Measurements from ENCODE around the gene AXIN1. TPM values are rescaled to one million over a fixed set of nuclear protein-coding genes. Genes with fewer than 3 reads are reported as not detected.

The AXIN1 gene
- total and polyA plus RNA-seq, 8 donors, result 11.7 to 69.2 (median 17.4) TPM

- no peak for DNase-seq
- WGBS, 5 donors, result 76 to 82% (median 76%) methylated on average over 14 of the region's 14 CpGs
- H3K36me3 ChIP-seq, result peaks cover 30 to 75% (median 55%) of the 10 kb centered on the region in 4 donors
Measured at GRCh38 chr16:314795-315299, 37.7 kb downstream of the AXIN1 start.

GRCh38 chr16:314351-314750, 38.2 kb downstream of the AXIN1 start:
- H3K36me3 ChIP-seq, result peaks cover 35 to 77% (median 58%) of the 10 kb centered on the region in 4 donors
- intact Hi-C loops (cut with DNase I; ENCODE audit: low total_unique reads), result no loop called here
- H3K4me3 ChIP-seq, result no peak overlapping the region
- H3K27me3 ChIP-seq, result no peaks in the 10 kb centered on the region
- TF ChIP-seq CTCF (IDR thresholded peaks at IDR 0.05), result no peak
- TF ChIP-seq POLR2A (IDR thresholded peaks at IDR 0.05), result no peak
- TF ChIP-seq EP300 (IDR thresholded peaks at IDR 0.05), result no peak
- TF ChIP-seq POLR2AphosphoS5 (IDR thresholded peaks at IDR 0.05), result no peak
- H3K4me1 ChIP-seq, result no peaks in the 10 kb centered on the region
- no peaks in the 10 kb centered on the region for H3K9me3 ChIP-seq
- no peak for DNase-seq
- no peak overlapping the region for H3K27ac ChIP-seq
- 92 to 97% (median 95%) methylated on average over 11 to 16 of the region's 16 CpGs for WGBS, 5 donors

More at GRCh38 chr16:314795-315299, 37.7 kb downstream of the AXIN1 start:
- Histone ChIP-seq H3K9me3 (no peaks in the 10 kb centered on the region), H3K4me3 (no peak overlapping the region), H3K4me1 (no peaks in the 10 kb centered on the region), H3K27ac (no peak overlapping the region), H3K27me3 (no peaks in the 10 kb centered on the region)
- intact Hi-C loops (cut with DNase I; ENCODE audit: low total_unique reads), result no loop called here
- TF ChIP-seq CTCF (IDR thresholded peaks at IDR 0.05), result no peak
- TF ChIP-seq EP300 (IDR thresholded peaks at IDR 0.05), result no peak
- TF ChIP-seq POLR2A (IDR thresholded peaks at IDR 0.05), result no peak
- TF ChIP-seq POLR2AphosphoS5 (IDR thresholded peaks at IDR 0.05), result no peak

GRCh38 chr16:311725-312124, 40.8 kb downstream of the AXIN1 start:
- 95 to 97% (median 96%) methylated on average over 15 of the region's 15 CpGs for WGBS, 5 donors
- no peaks in the 10 kb centered on the region for H3K4me1 ChIP-seq
- H3K4me3 ChIP-seq, result no peak overlapping the region
- no peak for TF ChIP-seq CTCF (IDR thresholded peaks at IDR 0.05)
- TF ChIP-seq POLR2A (IDR thresholded peaks at IDR 0.05), result no peak
- no peak for TF ChIP-seq EP300 (IDR thresholded peaks at IDR 0.05)
- TF ChIP-seq POLR2AphosphoS5 (IDR thresholded peaks at IDR 0.05), result no peak
- DNase-seq, result no peak
- no peaks in the 10 kb centered on the region for H3K27me3 ChIP-seq
- no peaks in the 10 kb centered on the region for H3K9me3 ChIP-seq
- H3K36me3 ChIP-seq, result peaks cover 43 to 78% (median 66%) of the 10 kb centered on the region in 4 donors
- intact Hi-C loops (cut with DNase I; ENCODE audit: low total_unique reads), result no loop called here
- H3K27ac ChIP-seq, result no peak overlapping the region

- intact Hi-C loops (cut with DNase I; ENCODE audit: low total_unique reads), result no loop called here
Measured at GRCh38 chr16:309476-309875, 43.0 kb downstream of the AXIN1 start.

More at GRCh38 chr16:309476-309875, 43.0 kb downstream of the AXIN1 start:
- TF ChIP-seq EP300 (IDR thresholded peaks at IDR 0.05) (no peak), CTCF (IDR thresholded peaks at IDR 0.05) (no peak), POLR2AphosphoS5 (IDR thresholded peaks at IDR 0.05) (no peak), POLR2A (IDR thresholded peaks at IDR 0.05) (no peak)
- H3K9me3 ChIP-seq, result no peaks in the 10 kb centered on the region
- H3K36me3 ChIP-seq, result peaks cover 50 to 97% (median 80%) of the 10 kb centered on the region in 4 donors
- no peaks in the 10 kb centered on the region for H3K27me3 ChIP-seq
- H3K4me3 ChIP-seq, result no peak overlapping the region
- no peak for DNase-seq
- WGBS, 5 donors, result 55 to 88% (median 81%) methylated on average over 4 to 7 of the region's 7 CpGs
- no peak overlapping the region for H3K27ac ChIP-seq
- no peaks in the 10 kb centered on the region for H3K4me1 ChIP-seq
